Activated CD4-positive, alpha-beta T cell treated with anti-CD3 and anti-CD28 coated beads for 48 hours (primary cell): ENCODE data around the gene CTNNB1.
"Not testable (repeated sequence)": the region's sequence is repeated elsewhere in the genome, so short reads cannot be mapped to it uniquely, and the experiment has no call there.

ENCODE experiments used
- DNase-seq: peaks from one replicate; pipeline ENCODE4 v3.0.0-alpha.2; 2020

CTNNB1 gene

GRCh38 chr3:41259449-41260062 lies 60.3 kb downstream of the CTNNB1 start:
- no peak for DNase-seq

- DNase-seq, result no peak
These were observed 60.8 kb downstream of the CTNNB1 start for GRCh38 chr3:41260063-41260450.

GRCh38 chr3:41265011-41265545 lies 65.8 kb downstream of the CTNNB1 start:
- no peak for DNase-seq

- no peak for DNase-seq
These were observed 66.5 kb downstream of the CTNNB1 start for GRCh38 chr3:41265823-41266273.

- DNase-seq, result no peak
These were observed 68.8 kb downstream of the CTNNB1 start for GRCh38 chr3:41267975-41268640.

- no peak for DNase-seq
These were observed 73.4 kb downstream of the CTNNB1 start for GRCh38 chr3:41272667-41273066.

- DNase-seq, result no peak
These were observed 75.8 kb downstream of the CTNNB1 start for GRCh38 chr3:41274944-41275668.

- no peak for DNase-seq
These were observed 76.9 kb downstream of the CTNNB1 start for GRCh38 chr3:41276191-41276590.

- DNase-seq, result no peak
These were observed 78.6 kb downstream of the CTNNB1 start for GRCh38 chr3:41277790-41278465.

GRCh38 chr3:41284934-41285333 lies 85.6 kb downstream of the CTNNB1 start:
- not testable (repeated sequence) for DNase-seq

- no peak for DNase-seq
These were observed 87.0 kb downstream of the CTNNB1 start for GRCh38 chr3:41286305-41286704.

- no peak for DNase-seq
These were observed 89.5 kb downstream of the CTNNB1 start for GRCh38 chr3:41288785-41289184.
